Kidney epithelial cell (primary cell): ENCODE measurements around the gene LEFTY1. TPM values are rescaled to one million over a fixed set of nuclear protein-coding genes. Genes with fewer than 3 reads are reported as not detected.

Experiments
- DNase-seq: peaks from one replicate; pipeline ENCODE4 v3.0.0-alpha.2; 2010; ENCODE audit warnings: low read depth
- H3K27me3 ChIP-seq: 2 replicates; pipeline ENCODE4 v1.6.0; 2011; ENCODE audit warnings: low read length; ENCODE audit not compliant: control insufficient read depth, insufficient read depth
- H3K36me3 ChIP-seq: 2 replicates; pipeline ENCODE4 v1.5.1; 2011; ENCODE audit warnings: low read length; ENCODE audit not compliant: control insufficient read depth, insufficient read depth
- H3K4me3 ChIP-seq: 2 replicates; pipeline ENCODE4 v1.5.1; 2011; ENCODE audit warnings: low read depth, mild to moderate bottlenecking, control low read depth, low read length
- total RNA-seq: library from RNA; depleted of rRNA; stranded (reverse); fragments of >200 nt; gene quantifications from 2 replicates; pipeline ENCODE4 v1.2.3, GENCODE V29; 2015
- TF ChIP-seq, protein P1 (sequence below): IDR thresholded peaks from 2 replicates; pipeline ENCODE4 v1.5.1; 2011; ENCODE audit warnings: mild to moderate bottlenecking, moderate library complexity, low read length, control low read depth, inconsistent platforms; ENCODE audit not compliant: insufficient read depth, poor library complexity, severe bottlenecking

LEFTY1 gene
- total RNA-seq, 1 donor from 2014 or later: not detected

DNA sequence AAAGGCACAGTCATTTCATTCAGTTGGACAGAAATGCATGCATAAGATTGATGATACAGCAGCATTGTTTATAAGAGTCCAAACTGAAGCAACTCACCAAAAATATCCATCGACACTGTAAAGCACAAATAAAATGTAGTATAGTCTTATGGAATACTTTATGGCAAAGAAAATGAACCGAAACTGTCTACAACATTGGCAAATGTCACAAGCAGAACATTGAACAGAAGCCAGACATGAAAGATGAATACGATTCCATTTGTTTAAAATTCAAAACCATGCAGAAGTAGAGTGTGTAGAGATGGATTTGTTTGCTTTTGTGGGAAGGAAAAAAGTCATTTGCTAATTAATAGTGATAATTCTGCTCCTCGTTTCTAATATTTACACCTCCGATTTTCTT lies 7.5 kb upstream of the LEFTY1 start:
- H3K4me3 ChIP-seq: no peak overlapping the region
- H3K36me3 ChIP-seq: no peaks in the 10 kb centered on the region
- TF ChIP-seq, protein P1, sequence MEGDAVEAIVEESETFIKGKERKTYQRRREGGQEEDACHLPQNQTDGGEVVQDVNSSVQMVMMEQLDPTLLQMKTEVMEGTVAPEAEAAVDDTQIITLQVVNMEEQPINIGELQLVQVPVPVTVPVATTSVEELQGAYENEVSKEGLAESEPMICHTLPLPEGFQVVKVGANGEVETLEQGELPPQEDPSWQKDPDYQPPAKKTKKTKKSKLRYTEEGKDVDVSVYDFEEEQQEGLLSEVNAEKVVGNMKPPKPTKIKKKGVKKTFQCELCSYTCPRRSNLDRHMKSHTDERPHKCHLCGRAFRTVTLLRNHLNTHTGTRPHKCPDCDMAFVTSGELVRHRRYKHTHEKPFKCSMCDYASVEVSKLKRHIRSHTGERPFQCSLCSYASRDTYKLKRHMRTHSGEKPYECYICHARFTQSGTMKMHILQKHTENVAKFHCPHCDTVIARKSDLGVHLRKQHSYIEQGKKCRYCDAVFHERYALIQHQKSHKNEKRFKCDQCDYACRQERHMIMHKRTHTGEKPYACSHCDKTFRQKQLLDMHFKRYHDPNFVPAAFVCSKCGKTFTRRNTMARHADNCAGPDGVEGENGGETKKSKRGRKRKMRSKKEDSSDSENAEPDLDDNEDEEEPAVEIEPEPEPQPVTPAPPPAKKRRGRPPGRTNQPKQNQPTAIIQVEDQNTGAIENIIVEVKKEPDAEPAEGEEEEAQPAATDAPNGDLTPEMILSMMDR: no peak
- H3K27me3 ChIP-seq: no peaks in the 10 kb centered on the region
- DNase-seq: no peak

DNA sequence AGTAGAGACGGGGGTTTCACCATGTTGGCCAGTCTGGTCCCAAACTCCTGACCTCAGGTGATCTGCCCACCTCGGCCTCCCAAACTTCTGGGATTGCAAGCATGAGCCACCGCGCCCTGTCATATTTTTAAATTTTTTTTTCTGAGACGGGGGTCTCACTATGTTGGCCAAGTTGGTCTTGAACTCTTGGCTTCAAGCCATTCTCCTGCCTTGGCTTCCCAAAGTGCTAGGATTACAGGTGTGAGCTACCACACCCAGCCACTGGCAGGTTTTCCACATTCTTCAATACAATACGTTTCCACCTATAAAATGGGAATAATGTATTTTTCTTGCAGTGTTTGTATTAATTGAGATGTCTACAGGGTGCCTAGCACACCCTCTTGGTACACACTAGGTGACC lies 3.4 kb upstream of the LEFTY1 start:
- no peaks in the 10 kb centered on the region for H3K27me3 ChIP-seq
- TF ChIP-seq, protein P1: no peak
- no peak for DNase-seq
- no peaks in the 10 kb centered on the region for H3K36me3 ChIP-seq
- no peak overlapping the region for H3K4me3 ChIP-seq

DNA sequence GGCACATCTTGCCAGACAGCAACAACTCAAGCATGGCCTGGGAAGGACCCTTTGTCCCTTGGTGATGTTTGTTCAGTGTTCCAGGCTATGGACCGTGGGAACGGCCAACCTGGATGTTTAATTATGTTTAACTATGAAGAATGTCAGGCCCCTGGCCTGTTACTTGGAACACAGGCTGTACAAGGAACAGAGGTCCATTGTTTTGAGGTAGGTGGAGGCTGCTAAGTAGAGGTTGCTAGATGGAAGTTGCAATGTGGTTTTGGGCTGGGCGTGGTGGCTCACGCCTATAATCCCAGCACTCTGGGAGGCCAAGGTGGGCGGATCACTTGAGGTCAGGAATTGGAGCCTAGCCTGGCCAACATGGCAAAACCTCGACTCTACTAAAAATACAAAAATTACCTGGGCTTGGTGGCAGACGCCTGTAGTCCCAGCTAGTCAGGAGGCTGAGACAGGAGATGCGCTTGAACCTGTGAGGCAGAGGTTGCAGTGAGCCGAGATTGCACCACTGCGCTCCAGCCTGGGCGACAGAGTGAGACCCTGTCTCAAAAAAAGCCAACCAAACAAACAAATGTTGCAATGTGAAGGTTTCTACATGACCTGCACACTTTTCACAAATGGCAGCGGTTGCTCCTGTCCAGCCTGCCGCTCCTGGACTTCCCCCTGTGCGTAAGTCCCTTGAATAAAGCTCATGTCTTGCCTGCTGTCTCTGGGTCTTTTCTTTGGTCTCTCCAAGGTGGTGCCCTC lies 2.5 kb upstream of the LEFTY1 start:
- Histone ChIP-seq H3K4me3 (no peak overlapping the region), H3K27me3 (no peaks in the 10 kb centered on the region), H3K36me3 (no peaks in the 10 kb centered on the region)
- TF ChIP-seq, protein P1: no peak
- DNase-seq: no peak

DNA sequence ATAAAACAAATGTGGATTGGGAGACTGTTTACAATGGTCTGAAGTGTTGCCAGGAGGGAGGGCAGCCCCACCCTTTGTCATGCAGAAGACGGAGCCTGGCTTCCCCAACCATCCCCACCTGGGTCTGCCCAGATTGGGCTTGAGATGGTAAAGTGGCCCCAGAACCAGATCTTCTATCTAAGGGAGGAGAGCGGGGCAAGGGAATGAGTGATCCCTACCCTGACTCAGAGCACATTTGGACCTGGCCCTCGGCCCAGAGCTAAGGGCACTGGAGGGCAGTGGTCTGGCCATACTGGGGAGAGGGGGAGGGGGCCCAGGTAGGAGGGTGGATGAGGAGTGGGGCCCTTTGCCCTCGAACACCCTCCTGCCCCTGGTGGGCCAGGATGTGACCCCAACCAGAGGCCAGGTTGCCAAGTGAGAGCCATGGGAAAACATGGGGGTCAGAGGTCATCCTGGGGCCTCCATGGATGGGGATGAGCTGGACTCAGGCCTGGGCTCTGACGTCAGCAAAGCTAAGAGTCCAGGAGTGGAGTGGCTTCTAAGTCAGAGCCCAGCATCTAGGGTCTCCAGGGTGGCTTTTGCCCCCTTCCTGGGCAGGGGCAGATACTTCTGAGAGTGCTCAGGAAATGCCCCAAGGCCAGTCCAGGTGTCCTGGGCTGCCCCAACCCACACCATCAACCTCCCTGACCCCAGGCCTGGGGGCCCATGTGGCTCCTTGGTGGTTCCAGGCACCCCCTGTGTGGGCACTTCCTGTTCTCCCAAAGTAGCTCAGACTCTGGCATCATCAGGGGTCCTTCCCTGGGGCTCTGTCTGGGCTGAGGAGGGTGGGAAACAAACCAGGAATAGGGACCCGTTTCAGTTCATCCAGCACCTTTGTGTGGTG lies 1.6 kb upstream of the LEFTY1 start:
- TF ChIP-seq, protein P1: no peak
- no peak for DNase-seq
- no peak overlapping the region for H3K4me3 ChIP-seq

DNA sequence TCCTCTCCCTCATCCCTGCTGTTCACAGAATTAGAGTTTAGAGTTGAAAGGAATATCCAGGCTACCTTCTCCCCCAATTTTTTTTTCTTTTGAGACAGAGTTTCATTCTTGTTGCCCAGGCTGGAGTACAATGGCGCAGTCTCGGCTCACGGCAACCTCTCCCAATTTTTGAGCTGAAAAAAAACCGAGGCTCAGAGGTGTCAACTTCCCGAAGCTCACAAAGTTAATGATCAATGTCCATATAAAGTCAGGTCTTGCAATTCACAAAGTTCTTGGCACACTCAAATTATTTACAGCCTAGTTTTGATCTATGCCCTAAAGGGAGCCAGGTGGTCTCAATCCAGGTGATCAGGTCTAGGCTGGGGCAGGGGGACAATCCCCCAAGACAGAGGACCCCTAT lies 797 bp upstream of the LEFTY1 start:
- TF ChIP-seq, protein P1: no peak
- Histone ChIP-seq H3K27me3 (no peaks in the 10 kb centered on the region), H3K4me3 (no peak overlapping the region), H3K36me3 (no peaks in the 10 kb centered on the region)
- no peak for DNase-seq

More for the DNA sequence above, 1.6 kb upstream of the LEFTY1 start:
- Histone ChIP-seq H3K27me3 (no peaks in the 10 kb centered on the region), H3K36me3 (no peaks in the 10 kb centered on the region)
